Left renal pelvis (tissue), 4 donors: ENCODE results near the gene PPP6R2. TPM values are rescaled to one million over a fixed set of nuclear protein-coding genes. Genes with fewer than 3 reads are reported as not detected.

Source experiments
- DNase-seq, 4 donors: peaks; one replicate each; pipeline ENCODE4 v3.0.0-alpha.2; 2013; ENCODE audit warnings: low read depth in 4 of 4, low spot score in 3 of 4
- polyA plus RNA-seq, 4 donors: library from polyadenylated mRNA; unstranded; fragments of 120-200 nt; gene quantifications; one replicate each; pipeline ENCODE4 v1.2.1, GENCODE V29; 2013; ENCODE audit not compliant: insufficient read length in 4 of 4

Gene PPP6R2
- polyA plus RNA-seq, 4 donors: 30.2 to 58.8 (median 35.4) TPM

DNA sequence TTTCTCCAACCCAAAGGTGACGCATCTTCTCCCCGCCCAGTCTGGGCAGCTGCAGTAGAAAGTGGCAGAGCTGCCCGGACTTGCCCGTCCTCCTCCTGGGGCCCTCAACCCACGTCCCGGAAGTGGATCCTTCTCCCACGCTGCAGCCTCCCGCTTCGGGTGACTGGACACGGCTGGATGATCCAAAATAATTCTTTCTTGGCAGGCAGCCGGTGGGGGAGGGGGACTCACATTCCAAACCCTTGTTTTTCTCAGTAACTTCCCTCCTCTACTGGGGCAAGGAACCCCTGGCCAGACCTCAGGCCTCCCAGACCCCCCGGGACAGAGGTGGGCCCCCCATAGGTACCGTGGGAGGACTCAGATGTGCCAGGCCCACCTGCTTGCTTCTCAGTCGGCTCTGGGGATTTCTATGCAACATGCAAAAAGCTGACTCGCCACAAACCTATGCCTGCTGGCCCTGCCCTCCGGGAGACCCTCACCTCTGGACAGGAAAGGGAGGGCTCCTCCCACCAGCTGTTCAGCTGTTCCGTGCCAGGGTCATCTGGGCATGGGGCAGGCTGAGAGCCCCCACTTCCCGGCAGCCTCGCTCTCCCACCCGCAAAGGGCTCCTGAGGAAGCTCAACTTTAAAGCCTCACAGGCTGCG, 37.1 kb upstream of the PPP6R2 start:
- DNase-seq: peak; percentile 74 to 84 (median 82)

GRCh38 chr22:50306753-50307749, 36.1 kb upstream of the PPP6R2 start, which contains the start of gene PLXNB2:
PLXNB2 (minus strand) TSS chr22:50307646; CDS start chr22:50290584, 17,062 bp downstream.
- peak in 3 of 4 donors; percentile 77 to 83 (median 79) for DNase-seq

DNA sequence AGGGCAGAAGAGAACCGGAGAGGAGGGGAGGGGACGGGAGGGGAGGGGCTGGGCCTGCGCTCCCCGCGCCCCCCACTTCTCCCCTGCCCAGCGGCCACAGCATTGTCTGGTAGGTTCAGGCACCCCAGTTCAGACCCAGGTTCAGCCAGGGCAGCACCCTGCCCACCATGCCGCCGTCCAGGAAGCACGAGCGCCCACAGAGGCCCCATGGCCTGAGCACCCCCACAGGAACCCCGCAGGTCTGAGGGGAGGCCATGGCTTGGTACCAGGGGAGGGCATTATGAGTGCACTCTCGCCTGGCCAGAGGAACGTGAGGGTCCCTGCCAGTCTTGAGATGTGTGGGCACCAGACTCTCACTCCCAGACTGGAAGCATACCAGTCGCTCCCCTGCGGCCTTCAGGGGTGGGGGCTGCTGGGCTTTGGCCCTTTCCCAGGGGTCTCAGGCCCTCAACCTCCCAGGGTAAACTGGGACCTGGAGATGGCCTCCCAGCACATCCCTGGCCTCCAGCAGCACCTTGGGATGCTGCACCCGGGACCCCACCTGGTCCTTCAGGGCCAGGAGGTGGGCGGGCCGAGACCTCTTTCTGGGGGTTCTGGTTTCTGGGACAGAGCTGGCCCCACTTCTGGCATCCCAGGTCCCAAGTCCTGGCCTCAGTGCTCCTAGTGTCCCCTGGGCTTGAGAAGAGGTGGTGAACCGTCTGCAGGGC, 35.1 kb upstream of the PPP6R2 start:
- no peak for DNase-seq

GRCh38 chr22:50308597-50308935, 34.6 kb upstream of the PPP6R2 start:
- no peak for DNase-seq

DNA sequence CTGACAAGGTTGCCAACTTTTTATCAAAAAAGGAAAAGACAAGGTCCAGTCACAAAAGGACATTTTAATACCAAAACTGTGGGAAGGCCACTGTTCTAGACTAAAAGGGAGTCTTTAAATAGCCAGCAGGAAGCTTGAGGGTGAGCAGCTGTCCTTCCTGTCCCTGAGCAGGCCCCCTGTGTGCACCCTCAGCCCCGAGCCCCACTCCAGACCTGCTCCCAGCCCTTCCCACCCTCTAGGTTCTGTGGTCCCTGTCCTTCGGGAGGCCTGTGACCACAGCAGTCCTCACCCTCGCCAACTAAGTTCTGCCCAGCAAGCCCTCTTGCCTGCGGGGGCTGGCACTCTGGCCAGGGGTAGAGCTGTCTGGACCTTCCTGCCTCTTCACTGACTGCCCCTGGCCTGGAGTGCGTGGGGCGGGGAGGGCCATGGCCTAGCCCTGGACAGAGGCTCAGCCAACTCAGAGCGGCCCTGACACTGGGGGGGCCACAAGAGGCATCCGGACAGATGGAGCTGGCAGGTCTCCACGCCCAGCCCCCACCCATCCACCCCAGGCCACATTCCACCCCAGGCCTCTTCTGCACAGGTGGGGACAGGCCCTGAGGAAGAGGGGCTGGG, 34.0 kb upstream of the PPP6R2 start:
- DNase-seq: no peak

DNA sequence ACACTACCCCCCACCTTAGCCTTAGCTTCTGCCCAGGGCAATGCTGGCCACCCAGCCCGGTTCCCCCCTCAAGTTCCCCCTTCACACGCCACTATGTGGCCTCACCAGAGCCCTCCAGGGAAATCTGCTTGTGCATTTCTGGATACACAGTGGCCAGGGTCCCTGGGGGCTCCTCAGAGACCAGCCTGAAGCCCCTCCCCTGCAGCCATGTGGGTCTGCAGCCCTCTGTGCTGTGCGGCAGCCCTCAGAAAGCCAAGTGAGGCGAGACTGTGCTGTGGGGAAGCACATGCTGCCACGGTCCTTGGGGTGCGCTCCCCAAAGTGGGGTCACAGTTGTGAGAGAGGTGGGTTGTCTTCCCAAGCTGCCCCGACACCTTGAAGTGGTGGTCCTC, 33.5 kb upstream of the PPP6R2 start:
- DNase-seq: no peak

- DNase-seq: no peak
Observed at GRCh38 chr22:50310031-50310722, 33.0 kb upstream of the PPP6R2 start.

- no peak for DNase-seq
Observed at GRCh38 chr22:50310949-50311444, 32.1 kb upstream of the PPP6R2 start.

GRCh38 chr22:50311606-50312351, 31.3 kb upstream of the PPP6R2 start:
- DNase-seq: no peak

GRCh38 chr22:50312371-50312770, 30.8 kb upstream of the PPP6R2 start:
- no peak for DNase-seq

DNA sequence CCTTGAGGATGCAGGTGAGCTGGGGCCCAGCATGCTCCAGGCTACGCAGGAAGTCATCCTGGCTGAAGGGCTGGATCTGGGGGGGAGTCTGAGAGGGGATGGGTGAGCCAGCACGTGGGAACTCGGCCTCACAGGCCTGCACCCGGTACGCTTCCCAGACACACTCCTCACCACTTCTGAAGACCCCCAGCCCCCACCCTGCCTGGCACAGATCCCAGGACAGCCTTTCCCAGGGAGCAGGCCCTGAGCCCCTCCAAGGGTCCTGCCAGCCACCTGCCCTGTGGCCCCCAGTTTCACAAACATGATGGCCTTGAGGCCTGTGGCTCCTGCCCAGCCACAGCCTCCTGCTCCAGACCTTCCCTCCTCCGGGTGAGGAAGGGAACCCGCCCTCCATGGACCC, 30.1 kb upstream of the PPP6R2 start:
- no peak for DNase-seq

DNA sequence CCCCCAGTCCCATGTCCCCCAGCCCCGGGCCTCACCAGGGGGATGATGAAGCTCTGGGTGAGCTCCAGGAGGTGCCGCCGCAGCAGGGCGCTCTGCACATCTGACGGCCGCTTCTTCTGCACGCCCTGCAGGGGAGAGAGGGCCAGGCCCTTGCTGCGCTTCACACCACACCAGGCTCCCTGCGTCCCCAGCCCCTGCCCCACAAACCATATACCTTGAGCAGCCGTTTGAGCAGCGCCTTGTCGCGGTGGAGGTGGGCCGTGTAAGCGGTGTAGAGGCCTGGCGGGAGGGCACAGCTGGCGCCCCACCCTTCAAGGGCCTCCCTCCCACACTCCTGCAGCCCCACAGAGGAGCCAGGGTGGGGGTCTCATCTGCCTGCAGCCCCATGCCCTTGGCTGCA, 29.5 kb upstream of the PPP6R2 start:
- DNase-seq: no peak

DNA sequence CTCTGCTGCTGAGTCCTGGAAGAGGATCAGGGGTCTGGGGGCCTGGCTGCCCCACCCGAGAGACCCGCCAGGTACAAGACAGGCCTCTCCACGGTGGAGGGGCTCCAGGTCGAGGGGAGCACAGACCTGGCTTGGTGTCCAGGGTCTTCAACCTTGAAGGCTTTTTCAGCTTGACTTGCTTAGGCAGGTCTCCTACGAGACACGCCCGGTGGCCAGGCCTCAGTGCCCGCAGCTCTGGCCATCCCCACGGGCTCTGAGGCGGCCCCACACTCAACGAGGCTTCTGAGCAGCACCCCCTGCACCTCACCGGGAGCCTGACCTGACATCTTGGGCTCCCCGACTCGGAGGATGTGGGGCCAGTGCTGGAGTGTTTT, 29.1 kb upstream of the PPP6R2 start:
- DNase-seq: no peak

DNA sequence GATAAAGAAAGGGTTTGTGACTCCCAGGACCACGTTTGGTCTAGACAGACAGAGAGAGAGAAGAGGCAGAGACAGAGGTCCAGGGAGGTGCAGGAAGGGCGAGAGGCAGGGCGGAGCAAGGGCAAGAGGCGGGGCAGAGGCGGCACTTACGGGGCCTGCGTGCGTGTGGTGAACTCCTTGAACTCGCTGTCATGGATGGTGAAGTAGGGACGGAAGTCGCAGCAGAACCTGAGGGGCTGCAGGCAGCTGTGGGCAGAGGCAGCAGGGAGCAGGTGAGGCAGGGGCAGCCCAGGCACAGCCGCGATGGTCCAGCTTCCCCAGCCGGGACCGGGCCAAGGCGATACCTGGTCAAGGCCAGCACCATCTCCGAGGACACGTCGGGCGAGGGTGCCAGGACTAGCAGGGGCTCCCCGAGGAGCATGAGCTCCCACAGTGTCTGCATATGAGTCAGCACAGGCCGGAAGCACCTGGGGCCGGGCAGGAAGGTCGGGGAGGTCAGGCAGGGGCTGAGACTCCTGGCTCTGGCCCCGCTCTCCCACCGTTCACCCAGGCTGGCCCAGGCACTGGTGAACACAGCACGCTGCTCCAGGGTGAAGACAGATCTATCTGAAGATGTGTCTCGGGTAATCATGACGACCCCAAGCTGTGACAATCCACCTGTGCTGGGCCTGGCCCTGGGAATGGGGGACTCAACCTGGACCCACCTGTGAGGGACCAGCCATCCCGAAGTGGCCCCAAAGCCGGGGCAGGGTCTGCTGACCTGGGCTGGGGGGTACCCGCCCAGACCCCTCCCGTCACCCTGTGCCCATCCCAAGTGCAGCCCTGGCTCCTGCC, 28.5 kb upstream of the PPP6R2 start:
- DNase-seq: no peak

DNA sequence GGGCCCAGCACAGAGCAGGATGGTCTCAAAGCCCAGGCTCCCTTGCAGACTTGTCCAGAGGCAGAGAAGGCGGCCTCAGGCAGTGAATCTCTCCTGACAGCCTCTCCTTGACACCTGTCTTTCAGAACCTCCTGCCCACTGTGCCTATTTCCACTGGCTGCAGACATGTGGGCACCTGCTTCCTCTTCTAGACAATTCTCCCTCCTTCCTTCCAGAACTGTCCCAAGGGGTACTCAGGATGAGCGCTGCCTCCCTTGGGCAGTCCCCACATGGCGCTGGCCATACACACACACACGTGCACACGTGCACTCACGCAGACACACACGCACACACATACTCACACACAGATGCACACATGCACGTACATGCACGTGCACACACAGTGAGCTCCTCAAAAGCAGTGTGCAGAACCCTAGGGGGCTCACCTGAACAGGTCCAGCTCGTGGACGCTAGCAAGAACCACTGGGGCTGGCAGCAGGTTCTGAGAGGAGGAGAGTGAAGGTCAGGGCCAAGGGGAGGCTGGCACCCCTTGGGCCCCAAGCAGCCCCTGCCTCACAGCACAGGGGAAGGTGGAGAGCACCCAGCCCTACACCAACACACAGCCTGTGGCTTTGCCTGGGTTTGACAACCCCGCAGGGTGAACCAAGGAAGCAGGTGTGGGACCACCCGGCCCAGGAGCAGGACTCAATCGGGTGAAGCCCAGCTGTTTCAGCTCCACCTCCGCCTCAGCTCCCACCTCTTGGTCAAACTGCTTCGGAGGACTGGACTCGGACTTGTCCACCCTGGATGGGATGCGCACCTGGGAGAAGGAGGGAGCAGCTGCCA, 27.6 kb upstream of the PPP6R2 start:
- no peak for DNase-seq

GRCh38 chr22:50316114-50317065, 26.7 kb upstream of the PPP6R2 start:
- no peak for DNase-seq
